Activated CD8-positive, alpha-beta T cell treated with anti-CD3 and anti-CD28 coated beads for 36 hours (primary cell): ENCODE measurements around the gene TFAP2E. TPM values are rescaled to one million over a fixed set of nuclear protein-coding genes. Genes with fewer than 3 reads are reported as not detected.
A peak's percentile ranks its signal among the peaks of the same experiment; 100 is the strongest.
"Not testable (repeated sequence)": the region's sequence is repeated elsewhere in the genome, so short reads cannot be mapped to it uniquely, and the experiment has no call there.

Experiments used
- ATAC-seq: fragments of 200-7000 bp; cut with Tn5 transposase; one replicate; pipeline ENCODE4 v1.10.0; 2021; ENCODE audit warnings: mild to moderate bottlenecking, moderate library complexity
- CTCF ChIA-PET: fragments of 350-600 bp; sonication (Branson Sonifier 250); formaldehyde crosslinking; loops from one replicate; lab custom pipeline; 2021; ENCODE audit warnings: antibody characterized with exemption; lab: Charles Lee
- POLR2A ChIA-PET: fragments of 350-600 bp; sonication (Branson Sonifier 250); formaldehyde crosslinking; loops from one replicate; lab custom pipeline; 2021; ENCODE audit warnings: antibody characterized with exemption; lab: Charles Lee
- DNase-seq: peaks from one replicate; pipeline ENCODE4 v3.0.0-alpha.2; 2020
- H3K27ac Mint-ChIP-seq: one replicate; pipeline ENCODE4 v1.8.0; 2021; ENCODE audit warnings: mild to moderate bottlenecking, mixed read lengths
- H3K27me3 Mint-ChIP-seq: one replicate; pipeline ENCODE4 v1.8.0; 2021; ENCODE audit warnings: mixed read lengths
- H3K36me3 Mint-ChIP-seq: one replicate; pipeline ENCODE4 v1.8.0; 2021; ENCODE audit warnings: low read depth, mixed read lengths
- H3K4me1 Mint-ChIP-seq: one replicate; pipeline ENCODE4 v1.8.0; 2021; ENCODE audit warnings: low read depth, mixed read lengths
- H3K4me3 Mint-ChIP-seq: one replicate; pipeline ENCODE4 v1.8.0; 2021; ENCODE audit warnings: mild to moderate bottlenecking, moderate library complexity, mixed read lengths
- H3K9me3 Mint-ChIP-seq: one replicate; pipeline ENCODE4 v1.8.0; 2021; ENCODE audit warnings: mixed read lengths
- intact Hi-C: fragments of 100-400 bp; cut with micrococcal nuclease; formaldehyde crosslinking; loops from one replicate; pipeline ENCODE4 v1.10.0; 2022
- total RNA-seq, 2 experiments: library from RNA; stranded (reverse); gene quantifications; one replicate each; pipeline ENCODE4 v1.2.3, GENCODE V29; 2021
- TF ChIP-seq, protein P1 (sequence below): fragments of 200-600 bp; IDR thresholded peaks from one replicate; pipeline ENCODE4 v1.8.0; 2022; ENCODE audit warnings: antibody characterized with exemption, mild to moderate bottlenecking

The TFAP2E gene
- total RNA-seq, 2 experiments from 2014 or later = 0.56 to 0.58 TPM

DNA sequence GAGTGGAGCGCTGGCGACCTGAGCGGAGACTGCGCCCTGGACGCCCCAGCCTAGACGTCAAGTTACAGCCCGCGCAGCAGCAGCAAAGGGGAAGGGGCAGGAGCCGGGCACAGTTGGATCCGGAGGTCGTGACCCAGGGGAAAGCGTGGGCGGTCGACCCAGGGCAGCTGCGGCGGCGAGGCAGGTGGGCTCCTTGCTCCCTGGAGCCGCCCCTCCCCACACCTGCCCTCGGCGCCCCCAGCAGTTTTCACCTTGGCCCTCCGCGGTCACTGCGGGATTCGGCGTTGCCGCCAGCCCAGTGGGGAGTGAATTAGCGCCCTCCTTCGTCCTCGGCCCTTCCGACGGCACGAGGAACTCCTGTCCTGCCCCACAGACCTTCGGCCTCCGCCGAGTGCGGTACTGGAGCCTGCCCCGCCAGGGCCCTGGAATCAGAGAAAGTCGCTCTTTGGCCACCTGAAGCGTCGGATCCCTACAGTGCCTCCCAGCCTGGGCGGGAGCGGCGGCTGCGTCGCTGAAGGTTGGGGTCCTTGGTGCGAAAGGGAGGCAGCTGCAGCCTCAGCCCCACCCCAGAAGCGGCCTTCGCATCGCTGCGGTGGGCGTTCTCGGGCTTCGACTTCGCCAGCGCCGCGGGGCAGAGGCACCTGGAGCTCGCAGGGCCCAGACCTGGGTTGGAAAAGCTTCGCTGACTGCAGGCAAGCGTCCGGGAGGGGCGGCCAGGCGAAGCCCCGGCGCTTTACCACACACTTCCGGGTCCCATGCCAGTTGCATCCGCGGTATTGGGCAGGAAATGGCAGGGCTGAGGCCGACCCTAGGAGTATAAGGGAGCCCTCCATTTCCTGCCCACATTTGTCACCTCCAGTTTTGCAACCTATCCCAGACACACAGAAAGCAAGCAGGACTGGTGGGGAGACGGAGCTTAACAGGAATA is 4.2 kb downstream of the TFAP2E start:
- H3K27me3 Mint-ChIP-seq = peaks cover 10% of the 10 kb centered on the region
- H3K36me3 Mint-ChIP-seq = no peaks in the 10 kb centered on the region
- POLR2A ChIA-PET = interaction anchor here (0.6 to 1.7 kb wide), 8 partner anchors 9 to 192 kb away, joined by 3 to 9 read pairs (median 4); partner anchors contain the start of genes CLSPN and KIAA0319L
- intact Hi-C loops = no loop called here
- peak overlapping the region; percentile 81 for H3K4me3 Mint-ChIP-seq
- ATAC-seq (peak; percentile 92), DNase-seq (peak; percentile 81)
- H3K27ac Mint-ChIP-seq = peak overlapping the region; percentile 87
- CTCF ChIA-PET = interaction anchor here (1.0 to 2.6 kb wide), 7 partner anchors 8 to 198 kb away, joined by 3 to 15 read pairs (median 6); partner anchors contain the start of gene CLSPN
- TF ChIP-seq, protein P1, sequence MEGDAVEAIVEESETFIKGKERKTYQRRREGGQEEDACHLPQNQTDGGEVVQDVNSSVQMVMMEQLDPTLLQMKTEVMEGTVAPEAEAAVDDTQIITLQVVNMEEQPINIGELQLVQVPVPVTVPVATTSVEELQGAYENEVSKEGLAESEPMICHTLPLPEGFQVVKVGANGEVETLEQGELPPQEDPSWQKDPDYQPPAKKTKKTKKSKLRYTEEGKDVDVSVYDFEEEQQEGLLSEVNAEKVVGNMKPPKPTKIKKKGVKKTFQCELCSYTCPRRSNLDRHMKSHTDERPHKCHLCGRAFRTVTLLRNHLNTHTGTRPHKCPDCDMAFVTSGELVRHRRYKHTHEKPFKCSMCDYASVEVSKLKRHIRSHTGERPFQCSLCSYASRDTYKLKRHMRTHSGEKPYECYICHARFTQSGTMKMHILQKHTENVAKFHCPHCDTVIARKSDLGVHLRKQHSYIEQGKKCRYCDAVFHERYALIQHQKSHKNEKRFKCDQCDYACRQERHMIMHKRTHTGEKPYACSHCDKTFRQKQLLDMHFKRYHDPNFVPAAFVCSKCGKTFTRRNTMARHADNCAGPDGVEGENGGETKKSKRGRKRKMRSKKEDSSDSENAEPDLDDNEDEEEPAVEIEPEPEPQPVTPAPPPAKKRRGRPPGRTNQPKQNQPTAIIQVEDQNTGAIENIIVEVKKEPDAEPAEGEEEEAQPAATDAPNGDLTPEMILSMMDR = no peak
- H3K4me1 Mint-ChIP-seq = peaks cover 20% of the 10 kb centered on the region
- H3K9me3 Mint-ChIP-seq = no peaks in the 10 kb centered on the region

DNA sequence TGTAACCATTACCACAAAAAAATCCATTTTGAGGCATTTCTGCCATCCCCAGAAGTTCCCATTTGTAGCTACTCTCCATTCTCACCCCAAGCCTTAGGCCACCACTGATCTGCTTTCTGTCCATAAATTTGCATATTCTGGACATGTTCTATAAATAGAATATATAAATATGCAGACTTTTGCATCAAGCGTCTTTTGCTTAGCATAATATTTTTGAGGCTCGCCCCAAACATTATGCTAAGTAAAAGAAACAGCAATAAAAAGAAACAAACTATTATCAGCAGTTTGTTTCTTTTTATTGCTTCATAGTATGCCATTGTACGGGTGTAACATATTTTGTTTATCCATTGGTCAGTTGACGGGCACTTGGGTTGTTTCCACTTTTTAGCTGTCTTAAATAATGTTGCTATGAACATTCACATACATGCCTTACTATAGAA is 7.9 kb downstream of the TFAP2E start:
- H3K4me1 Mint-ChIP-seq = peaks cover 19% of the 10 kb centered on the region
- intact Hi-C loops = no loop called here
- ChIA-PET POLR2A (interaction anchor here (0.6 kb wide), 1 partner anchor 23 kb away, joined by 4 read pairs; the partner anchor contains the start of gene NCDN), CTCF (interaction anchor here (0.7 to 1.6 kb wide), 5 partner anchors 12 to 153 kb away, joined by 3 to 6 read pairs (median 4); no protein-coding TSS in a partner anchor)
- no peak overlapping the region for H3K4me3 Mint-ChIP-seq
- H3K27me3 Mint-ChIP-seq = peaks cover 2% of the 10 kb centered on the region
- no peak overlapping the region for H3K27ac Mint-ChIP-seq
- ATAC-seq = no peak
- TF ChIP-seq, protein P1 = no peak
- H3K9me3 Mint-ChIP-seq = no peaks in the 10 kb centered on the region
- H3K36me3 Mint-ChIP-seq = no peaks in the 10 kb centered on the region
- DNase-seq = no peak

DNA sequence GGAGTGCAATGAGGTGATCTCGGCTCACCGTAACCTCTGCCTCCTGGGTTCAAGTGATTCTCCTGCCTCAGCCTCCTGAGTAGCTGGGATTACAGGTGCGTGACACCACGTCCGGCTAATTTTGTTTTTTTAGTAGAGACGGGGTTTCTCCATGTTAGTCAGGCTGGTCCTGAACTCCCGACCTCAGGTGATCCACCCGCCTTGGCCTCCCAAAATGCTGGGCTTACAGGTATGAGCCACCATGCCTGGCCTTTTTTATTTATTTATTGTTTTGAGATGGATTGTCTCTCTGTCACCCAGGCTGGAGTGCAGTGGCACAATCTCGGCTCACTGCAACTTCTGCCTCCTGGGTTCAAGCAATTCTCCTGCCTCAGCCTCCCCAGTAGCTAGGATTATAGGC is 8.5 kb downstream of the TFAP2E start:
- H3K9me3 Mint-ChIP-seq, ATAC-seq, H3K4me3 Mint-ChIP-seq, H3K36me3 Mint-ChIP-seq, POLR2A ChIA-PET, H3K27ac Mint-ChIP-seq, DNase-seq, H3K27me3 Mint-ChIP-seq, intact Hi-C loops: not testable (repeated sequence)
- peaks cover 14% of the 10 kb centered on the region for H3K4me1 Mint-ChIP-seq
- CTCF ChIA-PET = interaction anchor here (1.0 to 1.6 kb wide), 4 partner anchors 13 to 152 kb away, joined by 3 to 6 read pairs (median 5); no protein-coding TSS in a partner anchor

DNA sequence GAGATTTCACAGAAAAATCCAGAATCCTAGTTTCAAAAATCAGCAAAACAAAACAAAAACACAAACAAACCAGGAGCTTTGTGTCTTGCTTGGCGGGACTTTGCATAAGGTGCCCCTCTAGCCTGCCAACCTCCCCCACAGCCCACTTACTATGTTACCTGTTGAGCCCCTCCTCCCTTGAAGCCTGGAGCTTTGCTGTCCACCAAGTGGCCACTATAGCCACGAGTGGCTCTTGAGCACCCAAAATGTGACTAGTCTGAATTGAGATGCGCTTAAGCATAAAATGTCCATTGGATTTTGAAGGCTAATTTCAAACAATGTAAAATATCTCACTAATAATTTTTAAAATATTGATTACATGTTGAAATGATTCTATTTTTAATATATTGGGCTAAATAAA is 12.2 kb downstream of the TFAP2E start:
- no peaks in the 10 kb centered on the region for H3K27me3 Mint-ChIP-seq
- H3K27ac Mint-ChIP-seq = no peak overlapping the region
- intact Hi-C loops = no loop called here
- TF ChIP-seq, protein P1 = no peak
- ChIA-PET POLR2A (no interaction called here), CTCF (interaction anchor here (1.1 to 1.3 kb wide), 2 partner anchors 16 to 187 kb away, joined by 3 to 7 read pairs; no protein-coding TSS in a partner anchor)
- H3K9me3 Mint-ChIP-seq = no peaks in the 10 kb centered on the region
- no peak for ATAC-seq
- no peaks in the 10 kb centered on the region for H3K4me1 Mint-ChIP-seq
- no peaks in the 10 kb centered on the region for H3K36me3 Mint-ChIP-seq
- no peak overlapping the region for H3K4me3 Mint-ChIP-seq
- DNase-seq = no peak

DNA sequence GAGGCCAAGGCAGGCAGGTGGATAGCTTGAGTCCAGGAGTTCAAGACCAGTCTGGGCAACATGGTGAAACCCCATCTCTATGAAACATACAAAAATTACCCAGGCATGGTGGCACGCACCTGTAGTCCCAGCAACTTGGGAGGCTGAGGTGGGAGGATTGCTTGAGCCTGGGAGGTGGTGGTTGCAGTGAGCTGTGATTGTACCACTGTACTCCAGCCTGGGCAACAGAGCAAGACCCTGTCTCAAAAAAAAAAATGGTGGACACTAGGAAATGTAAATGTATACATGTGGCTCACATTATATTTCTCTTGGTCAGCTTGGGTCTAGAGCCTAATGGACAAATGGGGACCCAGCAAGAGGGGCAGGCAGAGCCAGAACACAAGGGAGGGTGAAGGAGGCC is 12.7 kb downstream of the TFAP2E start:
- ATAC-seq, H3K4me3 Mint-ChIP-seq, H3K36me3 Mint-ChIP-seq, intact Hi-C loops, POLR2A ChIA-PET, H3K27ac Mint-ChIP-seq, DNase-seq, H3K9me3 Mint-ChIP-seq, H3K27me3 Mint-ChIP-seq, H3K4me1 Mint-ChIP-seq: not testable (repeated sequence)
- CTCF ChIA-PET = interaction anchor here (1.3 kb wide), 1 partner anchor 17 kb away, joined by 7 read pairs; no protein-coding TSS in a partner anchor
